ENCODE measurements around the gene NEK11. TPM values are rescaled to one million over a fixed set of nuclear protein-coding genes. Genes with fewer than 3 reads are reported as not detected.

Gene NEK11
- polyA plus RNA-seq, 1 donor (not counting 4 experiments of a cell fraction or from before 2014, with no cell fraction given): 9.4 TPM

GRCh38 chr3:131028844-131029243 is 2.2 kb downstream of the NEK11 start:
- Histone ChIP-seq H3K27me3 (ENCODE audit: control insufficient read depth, extremely low read depth, insufficient read depth, low read length) (no peaks in the 10 kb centered on the region), H3K4me3 (ENCODE audit: control insufficient read depth in 2 of 3, extremely low read depth in 1 of 3, insufficient read depth in 2 of 3, low read depth in 1 of 3, low read length in 3 of 3) (no peak overlapping the region), H3K4me1 (ENCODE audit: control insufficient read depth, extremely low read depth, insufficient read depth, low read length) (peaks cover 15% of the 10 kb centered on the region), H4K20me1 (ENCODE audit: control insufficient read depth, extremely low read depth, insufficient read depth, low read length) (no peaks in the 10 kb centered on the region), H3K9me3 (ENCODE audit: control insufficient read depth, low read depth, low read length) (no peaks in the 10 kb centered on the region), H3K79me2 (ENCODE audit: control insufficient read depth, insufficient read depth, low read length) (no peaks in the 10 kb centered on the region), H3K4me2 (ENCODE audit: control insufficient read depth, extremely low read depth, insufficient read depth, low read depth, low read length) (no peak overlapping the region), H3K9me1 (ENCODE audit: control insufficient read depth, extremely low read depth, insufficient read depth, low read length) (no peaks in the 10 kb centered on the region), H3K27ac (ENCODE audit: control insufficient read depth, insufficient read depth, low read length) (no peak overlapping the region), H3K36me3 (ENCODE audit: control insufficient read depth in 2 of 2, extremely low read depth in 1 of 2, insufficient read depth in 2 of 2, low read length in 2 of 2) (peaks cover 0 to 3% of the 10 kb centered on the region in 2 experiments), H2AFZ (ENCODE audit: control insufficient read depth, low read length) (no peak overlapping the region), H3K9ac (ENCODE audit: control insufficient read depth, extremely low read depth, insufficient read depth, low read length) (no peak overlapping the region)
- DNase-seq (ENCODE audit: low read depth, low spot score) (no peak), FAIRE-seq (no peak)
- no peak for TF ChIP-seq CTCF (optimal IDR thresholded peaks at IDR 0.05 in 1 of 3, IDR thresholded peaks at IDR 0.05 in 1 of 3, conservative IDR thresholded peaks at IDR 0.05 in 1 of 3; ENCODE audit: extremely low read depth in 1 of 3, insufficient read depth in 2 of 3, low read length in 3 of 3)
- no peak for TF ChIP-seq EZH2 (IDR thresholded peaks at IDR 0.05; ENCODE audit: low read length)
- dilution Hi-C loops (cut with MboI; ENCODE audit: extremely low pct_ligation_motif_present, low sequenced_read_pairs): no loop called here

GRCh38 chr3:131031660-131032059 is 5.0 kb downstream of the NEK11 start:
- Histone ChIP-seq H3K36me3 (ENCODE audit: control insufficient read depth in 2 of 2, extremely low read depth in 1 of 2, insufficient read depth in 2 of 2, low read length in 2 of 2) (peaks cover 1 to 4% of the 10 kb centered on the region in 2 experiments), H4K20me1 (ENCODE audit: control insufficient read depth, extremely low read depth, insufficient read depth, low read length) (no peaks in the 10 kb centered on the region), H3K27ac (ENCODE audit: control insufficient read depth, insufficient read depth, low read length) (no peak overlapping the region), H3K9me1 (ENCODE audit: control insufficient read depth, extremely low read depth, insufficient read depth, low read length) (no peaks in the 10 kb centered on the region), H3K9ac (ENCODE audit: control insufficient read depth, extremely low read depth, insufficient read depth, low read length) (no peak overlapping the region), H3K27me3 (ENCODE audit: control insufficient read depth, extremely low read depth, insufficient read depth, low read length) (no peaks in the 10 kb centered on the region), H3K9me3 (ENCODE audit: control insufficient read depth, low read depth, low read length) (no peaks in the 10 kb centered on the region), H3K79me2 (ENCODE audit: control insufficient read depth, insufficient read depth, low read length) (no peaks in the 10 kb centered on the region), H3K4me2 (ENCODE audit: control insufficient read depth, extremely low read depth, insufficient read depth, low read depth, low read length) (no peak overlapping the region), H2AFZ (ENCODE audit: control insufficient read depth, low read length) (no peak overlapping the region), H3K4me1 (ENCODE audit: control insufficient read depth, extremely low read depth, insufficient read depth, low read length) (peaks cover 7% of the 10 kb centered on the region), H3K4me3 (ENCODE audit: control insufficient read depth in 2 of 3, extremely low read depth in 1 of 3, insufficient read depth in 2 of 3, low read depth in 1 of 3, low read length in 3 of 3) (no peak overlapping the region)
- TF ChIP-seq EZH2 (IDR thresholded peaks at IDR 0.05; ENCODE audit: low read length): no peak
- TF ChIP-seq CTCF (optimal IDR thresholded peaks at IDR 0.05 in 1 of 3, IDR thresholded peaks at IDR 0.05 in 1 of 3, conservative IDR thresholded peaks at IDR 0.05 in 1 of 3; ENCODE audit: extremely low read depth in 1 of 3, insufficient read depth in 2 of 3, low read length in 3 of 3): no peak
- DNase-seq (ENCODE audit: low read depth, low spot score) (no peak), FAIRE-seq (no peak)
- dilution Hi-C loops (cut with MboI; ENCODE audit: extremely low pct_ligation_motif_present, low sequenced_read_pairs): no loop called here

Data from keratinocyte (primary cell).